GM19372 (cell line): ENCODE data around the gene C2CD2.
"Not testable (repeated sequence)": the region's sequence is repeated elsewhere in the genome, so short reads cannot be mapped to it uniquely, and the experiment has no call there.

ENCODE experiments used
- ATAC-seq: cut with Tn5 transposase; IDR thresholded peaks from one replicate; pipeline ENCODE4 v1.9.1; 2021; ENCODE audit warnings: mild to moderate bottlenecking, low read depth, moderate library complexity; ENCODE audit not compliant: unreplicated experiment

Gene C2CD2

DNA sequence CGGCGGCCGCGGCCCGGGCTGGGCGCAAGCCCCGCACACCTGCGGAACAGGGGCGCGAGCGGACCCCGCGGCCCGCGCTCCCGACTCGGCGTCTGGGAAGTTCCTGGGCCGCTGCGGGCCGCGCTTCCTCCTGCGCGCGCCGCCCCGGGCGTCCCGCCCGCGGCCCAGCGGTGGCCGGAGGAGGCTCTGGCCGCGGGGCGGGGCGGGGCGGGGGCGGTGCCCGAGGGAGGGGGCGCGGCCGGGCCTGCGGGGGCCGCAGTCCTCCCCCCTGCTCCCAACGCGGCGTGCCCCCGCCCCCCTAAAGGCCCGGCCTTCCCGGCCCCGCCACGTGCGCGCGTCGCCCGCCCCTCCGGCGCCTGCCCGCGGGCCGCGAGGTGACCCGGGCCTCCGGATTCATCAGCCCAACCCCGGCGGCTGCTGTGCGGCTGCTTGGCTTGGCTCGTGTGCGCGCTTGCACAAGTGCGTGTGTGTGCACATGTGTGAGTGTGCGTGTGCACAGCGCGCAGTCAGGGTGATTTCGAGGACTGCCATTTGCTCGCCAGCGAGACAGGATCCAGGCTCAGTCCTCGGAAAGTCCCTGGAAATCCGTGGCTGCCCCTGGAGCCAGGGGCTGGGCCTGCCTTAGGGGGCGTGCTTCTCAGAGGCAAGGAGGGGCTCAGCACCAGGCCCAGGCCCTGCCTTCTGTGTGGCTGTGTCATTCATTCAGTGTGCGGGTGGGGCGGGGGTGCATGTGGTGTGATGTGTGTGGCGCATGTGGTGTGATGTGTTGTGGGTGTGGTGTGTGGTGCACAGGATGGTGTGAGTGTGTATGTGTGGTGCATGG lies at the start of gene C2CD2:
TSS of gene C2CD2 (minus strand) at position 188 of the 823 bp plus-strand sequence. CDS start 370 bp downstream, outside the sequence.
- ATAC-seq: peak; percentile 61

DNA sequence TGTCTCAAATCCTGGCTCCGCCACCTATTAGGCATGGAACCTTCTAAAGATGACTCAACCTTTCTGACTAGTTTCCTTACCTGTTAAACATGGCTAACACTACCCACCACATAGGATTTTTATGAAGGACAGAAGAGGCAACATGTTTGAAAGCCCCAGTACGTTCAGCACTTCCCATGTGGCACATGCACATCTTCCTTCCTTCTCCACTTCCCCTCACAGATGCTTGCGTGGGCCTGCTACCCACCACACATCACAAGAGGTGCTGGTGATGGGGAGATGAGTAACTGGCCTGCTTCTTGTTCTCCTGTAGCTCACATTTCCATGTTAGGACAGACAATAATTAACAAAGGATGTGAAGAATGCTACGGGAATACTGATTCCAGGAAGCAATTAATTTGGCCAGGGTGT lies 49.2 kb upstream of the C2CD2 start:
- no peak for ATAC-seq

DNA sequence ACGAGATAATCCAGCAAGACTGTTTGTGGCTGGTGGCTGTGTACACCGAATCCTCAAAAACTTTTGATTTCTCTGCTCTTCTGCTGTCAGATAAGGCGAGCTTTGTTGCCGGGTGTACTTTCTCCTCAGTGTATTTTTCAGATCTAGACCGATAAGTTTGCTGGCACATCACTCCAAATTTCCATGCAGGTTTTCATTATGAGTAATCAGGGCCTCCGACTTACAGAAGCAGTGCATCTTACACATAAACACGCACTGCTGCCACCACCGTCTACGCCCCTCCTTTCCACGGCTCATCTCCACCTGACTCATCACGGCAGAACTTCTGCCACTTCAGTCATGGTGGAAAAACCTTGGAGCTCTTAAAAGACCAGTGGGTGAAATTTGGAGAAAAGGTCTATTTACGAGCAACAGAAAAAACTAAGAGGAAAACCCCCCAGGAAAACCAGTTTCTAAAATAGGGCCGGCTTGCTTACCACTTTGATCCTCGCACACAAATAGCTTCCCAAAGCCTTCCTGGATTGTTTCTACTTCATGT lies 48.7 kb upstream of the C2CD2 start:
- peak; percentile 76 for ATAC-seq

DNA sequence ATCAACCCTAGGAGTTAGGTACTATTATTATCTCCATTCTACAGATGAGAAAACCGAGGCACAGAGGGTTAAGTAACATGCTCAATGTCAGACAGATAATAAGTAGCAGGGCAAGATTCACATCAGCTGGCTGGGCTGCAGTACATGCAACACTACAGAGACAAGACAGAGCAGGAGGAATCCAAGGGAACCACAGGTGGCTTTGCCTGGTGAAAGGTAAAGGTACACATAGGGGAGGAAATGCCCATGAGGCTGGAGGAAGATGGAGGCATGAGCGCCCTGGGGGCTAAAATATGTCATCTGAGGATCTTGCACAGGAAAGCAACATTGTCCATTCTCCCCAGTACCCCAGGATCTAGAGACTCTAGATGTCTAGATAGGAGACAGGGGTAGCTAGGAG lies 48.0 kb upstream of the C2CD2 start:
- no peak for ATAC-seq

DNA sequence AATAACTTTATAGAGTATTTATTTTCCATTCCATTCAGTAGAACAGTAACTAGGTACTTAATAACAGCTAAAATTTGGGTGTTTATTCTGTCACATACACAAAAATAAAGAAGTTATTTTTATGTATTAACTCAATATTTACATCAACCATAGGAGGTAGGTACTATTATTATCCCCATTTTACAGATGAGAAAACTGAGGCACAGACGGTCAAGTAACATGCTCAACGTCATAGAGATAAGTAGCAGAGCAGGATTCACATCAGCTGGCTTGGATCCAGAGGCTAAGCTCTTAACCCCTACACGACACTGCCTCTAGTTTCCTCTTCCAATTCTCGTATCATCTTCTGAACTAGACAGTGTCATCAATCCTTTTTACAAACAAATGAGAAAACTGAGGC lies 47.1 kb upstream of the C2CD2 start:
- no peak for ATAC-seq

DNA sequence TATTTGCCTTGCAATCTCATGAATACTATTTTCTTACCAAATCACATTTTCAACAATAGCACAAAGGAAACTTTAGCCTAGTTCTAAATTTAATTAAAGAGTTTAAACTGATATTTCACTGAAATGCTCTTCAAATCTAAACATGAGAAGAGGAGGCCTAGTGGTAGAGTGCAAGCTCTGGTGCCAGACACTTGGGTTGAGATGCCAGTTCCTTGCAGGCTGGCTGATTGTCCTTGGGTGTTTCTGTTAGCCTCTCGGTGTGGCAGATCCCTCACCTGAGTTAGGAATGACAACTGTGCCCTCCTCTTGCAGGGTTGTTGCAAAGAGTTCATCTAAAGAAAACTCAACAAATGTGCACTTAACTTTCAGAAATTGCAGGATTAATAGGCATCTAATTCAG lies 43.8 kb upstream of the C2CD2 start:
- no peak for ATAC-seq

DNA sequence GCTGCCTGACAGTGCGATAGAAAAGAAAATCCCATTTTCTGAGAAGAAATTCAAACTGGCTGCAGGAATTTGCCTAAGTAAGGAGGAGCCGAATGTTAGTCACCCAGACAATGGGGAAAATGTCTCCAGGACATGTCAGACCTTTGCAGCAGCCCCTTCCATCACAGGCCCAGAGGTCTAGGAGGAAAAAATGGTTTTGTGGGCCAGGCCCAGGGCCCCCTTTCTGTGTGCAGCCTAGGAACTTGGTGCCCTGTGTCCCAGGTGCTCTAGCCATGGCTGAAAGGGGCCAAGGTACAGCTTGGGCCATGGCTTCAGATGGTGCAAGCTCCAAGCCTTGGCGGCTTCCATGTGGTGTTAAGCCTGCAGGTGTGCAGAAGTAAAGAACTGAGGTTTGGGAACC lies 41.8 kb upstream of the C2CD2 start:
- ATAC-seq: no peak

DNA sequence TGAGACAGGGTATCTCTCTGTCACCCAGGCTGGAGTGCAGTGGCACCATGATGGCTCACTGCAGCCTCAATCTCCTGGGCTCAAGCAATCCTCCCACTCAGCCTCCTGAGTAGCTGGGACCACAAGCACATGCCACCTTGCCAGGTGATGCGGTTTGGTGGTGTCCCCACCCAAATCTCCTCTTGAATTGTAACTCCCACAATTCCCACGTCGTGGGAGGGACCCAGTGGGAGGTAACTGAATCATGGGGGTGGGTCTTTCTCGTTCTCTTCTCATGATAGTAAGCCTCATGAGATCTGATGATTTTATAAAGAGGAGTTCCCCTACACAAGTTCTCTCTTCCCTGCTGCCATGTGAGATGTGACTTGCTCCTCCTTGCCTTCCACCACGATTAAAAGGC lies 40.8 kb upstream of the C2CD2 start:
- not testable (repeated sequence) for ATAC-seq

DNA sequence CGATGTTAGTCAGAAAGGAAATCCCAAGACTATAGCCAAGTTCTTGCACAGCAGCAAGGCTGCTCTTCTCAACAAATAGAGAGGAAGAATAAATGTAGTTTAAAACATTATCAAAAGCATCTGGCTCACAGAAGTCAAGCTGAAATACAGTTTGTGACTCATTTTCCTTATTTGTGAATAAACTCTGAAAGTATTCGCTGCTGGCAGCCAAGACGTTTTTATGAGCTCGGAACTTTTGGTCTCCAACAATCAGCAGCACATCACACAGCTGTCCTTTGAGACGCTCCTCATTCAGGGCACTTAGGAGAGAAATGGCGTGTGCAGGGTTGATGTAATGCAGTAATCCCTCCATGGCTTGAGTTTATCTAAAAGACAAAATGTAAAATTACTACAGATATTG lies 39.9 kb upstream of the C2CD2 start:
- no peak for ATAC-seq

DNA sequence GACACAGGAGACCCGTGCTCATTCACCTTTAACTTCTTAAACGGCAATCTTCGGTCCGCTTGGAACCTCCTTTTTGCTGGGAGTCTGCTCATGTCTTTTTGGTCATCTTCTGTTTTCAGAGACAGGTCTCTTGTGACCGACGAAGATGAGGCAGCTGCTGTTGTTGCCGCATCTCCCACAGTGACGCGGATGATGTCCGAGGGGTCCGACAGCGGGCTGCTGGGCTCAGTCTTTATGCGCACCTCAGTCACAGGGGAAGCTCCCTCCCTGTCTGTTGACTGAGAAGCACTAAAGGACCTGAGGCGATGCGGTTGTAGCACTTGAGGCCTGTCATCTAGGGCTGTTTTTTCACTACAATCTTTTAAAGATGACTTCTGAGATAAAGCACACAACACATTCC lies 38.8 kb upstream of the C2CD2 start:
- ATAC-seq: no peak

DNA sequence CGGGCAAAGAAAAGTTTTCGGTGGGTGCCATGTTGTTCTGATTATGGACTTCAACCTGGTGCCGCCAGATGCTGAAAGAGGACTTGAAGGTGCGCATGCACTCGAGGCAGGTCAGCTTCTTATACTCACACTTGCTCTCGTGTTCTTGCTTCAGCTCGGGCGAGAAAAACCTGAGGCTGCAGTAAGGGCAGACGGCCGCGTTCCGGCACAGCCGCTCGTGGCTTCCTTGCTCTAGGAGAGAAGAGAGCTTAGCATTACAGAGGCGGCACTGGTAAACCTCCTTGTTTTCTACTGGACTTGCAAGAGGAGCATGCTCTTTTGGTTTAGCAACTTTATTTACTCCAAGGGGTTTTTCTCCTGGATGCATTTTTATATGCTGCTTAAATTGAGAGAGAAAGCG lies 37.8 kb upstream of the C2CD2 start:
- no peak for ATAC-seq

DNA sequence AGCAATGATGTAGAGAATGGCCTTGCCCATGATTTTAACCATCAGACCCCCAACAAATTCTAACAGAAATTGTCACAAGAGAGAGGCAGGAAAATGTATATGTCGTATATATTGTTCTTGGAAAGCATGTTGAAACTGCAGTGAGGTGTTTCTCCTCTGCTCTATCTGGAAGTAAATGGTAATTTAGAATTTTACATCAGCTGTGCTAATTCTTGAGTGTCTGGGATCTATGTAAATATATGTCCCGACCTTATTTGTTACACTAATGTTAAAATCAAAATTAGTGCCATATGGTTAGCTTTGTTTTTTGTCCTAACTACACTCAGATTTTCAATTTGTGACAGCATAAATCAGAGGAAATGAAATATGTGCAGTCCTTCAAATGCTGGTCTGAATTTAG lies 35.9 kb upstream of the C2CD2 start:
- no peak for ATAC-seq

DNA sequence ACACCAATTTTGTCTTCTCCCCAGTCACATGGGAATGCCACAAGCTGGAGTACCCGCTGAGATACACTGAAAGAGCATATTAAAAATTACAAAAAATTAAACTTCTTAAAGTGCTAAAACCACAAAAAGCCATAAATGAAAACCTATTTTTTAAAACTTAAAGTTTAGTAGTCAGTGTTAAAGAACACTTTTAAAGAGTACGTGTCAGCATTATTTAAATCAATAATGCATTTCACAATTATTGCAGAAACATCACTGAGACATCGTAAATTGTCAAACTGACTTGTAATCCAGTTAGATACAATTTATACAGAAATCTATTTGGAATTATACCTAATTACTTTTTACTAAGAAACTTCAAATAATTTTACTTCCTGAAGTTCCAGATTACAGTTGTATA lies 33.5 kb upstream of the C2CD2 start:
- no peak for ATAC-seq

DNA sequence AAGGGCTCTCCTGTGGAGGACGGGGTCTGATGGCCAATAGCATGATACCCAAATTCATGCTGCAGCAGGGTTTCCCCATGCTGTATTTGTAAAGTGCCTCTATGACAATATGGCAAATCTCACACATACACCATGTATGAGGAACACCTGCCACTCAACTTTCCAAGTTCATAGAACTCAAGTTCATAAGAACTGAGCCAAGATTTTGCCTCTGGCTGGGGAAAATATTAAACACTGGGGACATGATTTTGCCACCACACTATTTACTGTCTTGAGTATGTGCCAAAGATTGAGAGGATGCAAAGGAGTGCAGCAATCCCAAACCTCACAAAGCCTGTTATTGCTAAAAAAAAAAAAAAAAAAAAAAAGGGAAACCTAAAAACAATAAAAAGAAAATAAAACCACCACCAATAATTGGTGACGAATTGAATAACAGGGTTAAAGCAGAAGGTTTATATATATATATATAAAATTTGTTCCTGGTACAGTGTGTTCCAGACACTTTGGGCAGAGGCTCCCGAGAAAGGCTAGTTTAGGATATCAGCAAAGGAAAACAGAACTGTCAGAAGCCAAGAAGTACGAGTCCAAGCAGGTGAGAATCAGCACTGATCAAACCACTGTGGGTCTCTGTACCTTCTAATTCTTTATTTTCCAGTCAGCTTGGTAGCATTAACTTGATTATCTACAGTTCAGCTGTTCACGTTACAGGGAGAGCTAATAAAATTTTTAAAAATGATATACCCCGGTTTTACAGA lies 32.0 kb upstream of the C2CD2 start:
- no peak for ATAC-seq

DNA sequence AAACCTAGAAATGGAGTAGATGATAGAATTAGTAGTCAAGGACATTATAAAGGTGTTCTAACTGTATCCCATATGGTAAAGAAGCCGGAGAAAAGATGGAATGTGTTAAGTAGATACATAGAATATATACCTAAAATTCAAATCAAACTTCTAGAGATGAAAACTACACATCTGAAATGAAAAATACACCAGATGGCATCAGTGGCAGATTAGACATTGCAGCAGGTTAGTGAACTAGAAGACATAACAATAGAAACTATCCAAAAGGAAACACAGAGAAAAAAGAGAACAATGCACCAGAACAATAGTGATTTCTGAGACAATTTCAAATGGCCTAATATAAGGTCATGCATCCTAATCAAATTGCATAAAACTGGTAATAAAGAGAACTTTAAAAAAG lies 29.4 kb upstream of the C2CD2 start:
- no peak for ATAC-seq

DNA sequence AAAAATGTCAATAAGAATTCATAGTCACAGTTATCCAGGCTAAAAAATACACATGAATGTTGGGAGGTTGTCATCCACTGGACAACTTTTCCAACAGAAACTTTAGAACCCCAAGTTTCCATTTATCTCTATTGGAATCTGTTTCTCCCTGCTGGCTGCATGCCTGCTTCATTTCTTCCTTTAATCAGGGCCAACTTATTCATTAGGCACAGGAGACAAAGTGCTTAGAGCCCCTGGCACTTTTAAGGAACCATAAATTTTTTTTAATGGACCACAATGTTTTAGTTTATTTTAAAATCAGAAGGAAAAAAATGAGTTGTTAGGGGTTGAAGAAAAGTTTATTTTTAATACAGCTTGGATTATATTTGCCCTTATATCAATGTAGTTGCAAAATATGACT lies 26.7 kb upstream of the C2CD2 start:
- ATAC-seq: no peak

DNA sequence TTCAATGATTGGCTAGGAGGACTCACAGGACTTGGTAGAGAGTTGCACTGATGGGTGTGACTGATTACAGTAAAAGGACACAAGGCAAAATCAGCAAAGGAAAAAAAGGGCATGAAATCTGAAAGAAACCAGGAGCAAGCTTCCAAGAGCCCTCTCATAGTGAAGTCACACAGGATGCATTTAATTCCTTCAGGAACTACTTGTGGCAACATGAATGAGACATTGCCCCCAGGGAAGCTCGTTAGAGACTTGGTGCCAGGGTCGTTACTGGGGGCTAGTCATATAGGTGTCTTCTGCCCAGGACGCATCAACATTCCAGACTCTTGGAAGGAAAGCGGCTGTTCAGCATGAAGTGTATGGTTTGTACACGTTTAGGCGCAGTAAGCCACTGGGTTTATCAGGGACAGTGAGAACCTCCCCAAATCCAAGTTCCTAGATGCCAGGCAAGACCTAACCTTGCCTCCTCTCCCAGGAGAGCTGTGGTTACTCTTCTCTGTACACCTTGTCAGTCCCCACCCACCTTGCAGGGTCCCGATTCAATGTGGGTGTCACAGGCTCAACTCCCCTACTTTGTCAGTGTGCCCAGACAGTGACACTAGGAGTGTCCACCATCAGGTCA lies 26.0 kb upstream of the C2CD2 start:
- ATAC-seq: no peak

DNA sequence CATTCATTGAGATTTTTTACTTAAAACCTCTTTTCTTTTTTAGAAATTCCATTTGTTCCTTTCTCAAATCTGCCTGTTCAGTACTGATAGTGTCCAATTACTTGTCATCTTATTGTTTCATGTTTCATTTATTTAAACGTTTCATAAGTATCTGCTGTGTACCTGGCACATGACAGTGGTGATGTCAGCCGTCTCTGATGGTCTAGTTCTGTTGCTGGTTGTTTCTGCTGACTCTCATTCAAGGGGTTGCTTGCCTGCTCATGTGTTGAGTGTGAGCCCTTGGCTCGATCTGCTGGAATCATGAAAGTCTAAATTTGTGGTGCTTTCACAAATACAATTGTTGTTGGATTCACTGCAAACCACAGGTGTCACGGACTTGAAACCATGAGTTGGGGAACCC lies 25.5 kb upstream of the C2CD2 start:
- no peak for ATAC-seq

DNA sequence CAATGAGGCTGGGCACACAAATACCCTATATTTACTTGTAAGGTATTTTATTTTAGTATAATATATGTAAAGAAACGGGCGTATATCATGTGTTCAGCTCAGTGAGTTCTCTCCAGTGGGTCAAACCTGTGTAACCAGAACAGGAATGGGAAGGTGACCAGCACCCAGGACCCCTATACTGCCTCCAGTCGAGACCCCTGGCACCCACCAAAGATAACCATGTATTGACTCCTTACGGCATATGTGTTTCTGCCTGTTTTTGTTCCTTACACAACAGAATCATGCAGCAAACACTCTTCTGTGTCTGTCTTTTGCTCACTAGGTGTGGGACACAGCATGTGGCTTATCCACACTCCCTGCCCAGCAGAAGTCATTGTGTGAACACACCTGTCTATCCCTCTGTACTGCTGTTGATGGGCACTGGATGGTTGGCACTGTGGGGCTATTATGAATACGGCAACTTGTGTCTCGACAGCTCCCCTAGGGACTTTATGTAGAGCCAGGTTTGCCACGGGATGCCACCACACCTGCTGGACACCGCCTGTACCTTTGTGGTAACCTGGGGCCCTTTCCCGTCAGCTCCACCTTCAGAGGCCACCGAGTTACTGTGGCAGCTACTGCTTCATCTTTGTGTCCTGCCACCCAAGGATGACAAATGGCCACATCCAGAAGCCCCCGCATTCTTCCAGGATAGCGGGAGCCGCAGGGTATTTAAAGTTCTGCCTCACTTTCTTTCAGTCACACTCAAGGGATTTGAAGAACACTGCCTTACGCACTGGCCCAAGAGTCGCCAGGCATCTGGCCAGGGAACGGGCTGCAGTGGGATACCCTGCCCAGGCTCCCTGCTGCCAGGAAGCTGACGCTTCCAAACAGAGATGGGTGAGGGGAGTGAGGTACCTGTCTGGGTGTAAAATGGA lies 23.5 kb upstream of the C2CD2 start:
- no peak for ATAC-seq

DNA sequence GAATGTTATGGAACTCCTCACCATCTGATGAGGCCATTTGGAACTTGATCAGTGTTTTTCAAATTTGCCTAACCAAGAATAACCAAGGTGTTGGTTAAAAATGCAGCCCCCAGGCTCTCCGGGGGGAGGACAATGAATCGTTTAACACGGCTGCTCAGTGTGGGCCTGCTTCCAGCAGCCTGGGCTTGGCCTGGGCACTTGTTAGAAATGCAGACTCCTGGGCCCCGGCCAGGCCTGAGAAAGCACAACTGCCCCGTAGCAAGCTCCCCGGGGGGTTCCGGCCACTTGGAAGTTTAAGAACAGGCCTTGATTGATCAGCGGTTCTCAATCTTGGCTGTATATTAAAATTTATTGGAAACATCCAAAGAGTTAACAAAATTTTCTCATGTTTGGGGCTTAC lies 22.8 kb upstream of the C2CD2 start:
- no peak for ATAC-seq
